COLO668 (cell line): ENCODE data around the gene STAC2.
"Not testable (repeated sequence)": the region's sequence is repeated elsewhere in the genome, so short reads cannot be mapped to it uniquely, and the experiment has no call there.

Experiments
- DNase-seq: peaks from one replicate; lab custom pipeline; 2025; ENCODE audit not compliant: unreplicated experiment; lab: John Stamatoyannopoulos, UW

The STAC2 gene

DNA sequence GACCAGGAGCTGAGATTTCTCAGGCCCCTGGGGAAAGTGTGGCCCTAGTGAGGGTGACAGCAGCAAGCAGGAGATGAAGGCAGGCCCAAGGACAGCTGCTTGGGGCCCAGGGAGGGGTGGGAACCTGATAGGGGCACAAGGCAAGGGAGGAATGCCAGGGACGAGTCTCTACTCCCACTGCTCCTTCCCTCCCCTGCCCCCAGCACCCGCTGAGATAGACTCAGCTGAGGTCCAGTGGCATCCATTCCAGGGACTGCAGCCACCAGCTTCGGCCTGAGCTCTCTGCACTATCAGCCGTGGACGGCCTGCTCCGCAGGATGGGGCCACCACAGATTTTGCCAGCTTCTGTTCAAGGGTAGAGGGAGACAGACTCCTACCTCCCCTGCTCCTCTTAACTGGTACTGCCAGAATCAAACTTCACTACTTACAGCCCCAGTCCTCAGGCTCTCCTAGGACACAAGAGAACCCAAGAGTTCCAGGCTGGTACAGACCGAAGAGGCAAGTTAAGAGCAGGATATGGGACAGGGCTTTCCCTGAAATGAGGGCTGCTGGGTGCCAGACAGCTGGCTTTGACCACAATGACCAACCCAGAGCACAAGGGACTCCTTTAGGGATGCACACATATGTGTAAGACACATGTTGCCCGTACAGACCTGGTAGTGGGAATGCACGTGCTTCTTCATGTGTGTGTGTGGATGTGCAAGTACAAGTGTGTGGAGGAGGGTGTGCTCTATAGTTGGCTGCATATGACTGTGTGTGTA, 33.8 kb downstream of the STAC2 start:
- DNase-seq: no peak

DNA sequence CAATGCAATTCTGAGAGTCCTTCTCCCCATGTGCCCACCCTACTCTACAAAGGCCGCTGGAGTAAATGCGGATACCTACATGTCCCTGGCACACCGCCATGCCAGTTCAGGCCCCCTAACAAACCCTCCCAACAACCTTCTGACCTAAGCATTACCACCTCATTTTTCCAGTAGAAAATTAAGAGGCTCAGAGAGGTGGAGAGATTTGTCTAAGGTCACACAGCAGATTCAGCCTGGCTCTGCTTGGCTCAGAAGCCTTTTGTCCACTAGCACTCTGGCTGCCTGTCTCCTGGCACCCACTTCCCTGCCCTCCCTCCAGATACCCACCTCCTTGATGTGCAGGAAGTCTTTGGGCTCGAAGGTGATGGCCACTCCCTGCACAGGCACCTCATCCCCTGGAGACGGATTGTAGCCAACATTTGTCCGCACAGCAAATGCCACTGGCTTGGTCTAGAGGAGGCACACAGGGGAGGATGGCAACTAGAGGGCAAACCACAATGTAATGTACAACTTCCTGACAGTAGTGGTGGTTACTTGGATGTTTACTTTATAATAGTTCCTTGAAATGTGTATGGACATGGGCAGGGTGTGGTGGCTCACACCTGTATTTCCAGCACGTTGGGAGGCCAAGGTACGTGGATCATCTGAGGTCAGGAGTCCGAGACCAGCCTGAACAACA, 38.5 kb downstream of the STAC2 start:
- no peak for DNase-seq

DNA sequence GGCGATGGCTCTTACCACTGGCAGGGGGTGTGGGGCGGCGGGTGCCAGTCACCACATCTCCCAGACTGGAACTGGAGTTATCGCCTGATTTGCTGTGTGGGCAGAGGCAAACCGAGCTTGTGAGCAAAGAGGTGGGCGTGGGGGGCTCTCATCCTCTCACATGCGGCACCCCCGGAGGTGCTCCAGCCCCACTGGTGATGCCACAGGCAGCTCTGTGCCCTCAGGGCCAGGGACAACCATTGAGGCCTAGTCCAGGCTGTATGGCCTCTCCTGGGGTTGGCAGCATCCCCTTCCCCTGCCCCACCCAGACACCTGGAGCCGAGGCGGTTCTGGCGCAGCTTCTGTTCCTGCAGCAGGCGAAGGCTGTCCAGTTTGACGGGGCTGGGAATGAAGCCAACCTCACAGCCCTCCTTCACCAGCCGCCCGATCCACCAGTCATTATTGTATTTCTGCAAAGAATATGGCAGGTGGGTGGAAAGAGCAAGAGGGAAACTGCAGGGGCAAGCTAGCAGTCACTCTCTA, 39.2 kb downstream of the STAC2 start:
- no peak for DNase-seq

DNA sequence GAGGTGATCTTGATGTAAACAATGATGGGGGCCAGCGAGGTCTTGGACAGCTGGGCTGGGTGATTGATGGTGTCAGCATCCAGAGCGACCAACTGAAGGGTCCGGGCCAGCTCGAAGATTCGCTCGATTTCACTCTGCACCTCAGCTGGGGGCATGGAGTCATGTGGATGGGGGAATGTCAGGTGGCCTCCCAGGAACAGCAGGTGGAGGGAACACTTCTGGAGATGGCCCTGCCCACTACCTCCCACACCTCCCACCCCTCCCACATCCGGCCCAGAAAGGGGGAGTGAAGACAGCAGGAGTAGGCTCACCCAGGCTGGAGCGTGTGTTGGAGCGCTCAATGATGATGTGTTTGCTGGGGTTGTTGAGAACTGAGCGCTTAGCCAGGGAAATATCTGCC, 42.0 kb downstream of the STAC2 start:
- no peak for DNase-seq

GRCh38 chr17:39183045-39183444, 42.7 kb downstream of the STAC2 start:
- no peak for DNase-seq

- DNase-seq: no peak
Observed at GRCh38 chr17:39181303-39181702, 44.4 kb downstream of the STAC2 start.

- no peak for DNase-seq
Observed at GRCh38 chr17:39178536-39178935, 47.2 kb downstream of the STAC2 start.

DNA sequence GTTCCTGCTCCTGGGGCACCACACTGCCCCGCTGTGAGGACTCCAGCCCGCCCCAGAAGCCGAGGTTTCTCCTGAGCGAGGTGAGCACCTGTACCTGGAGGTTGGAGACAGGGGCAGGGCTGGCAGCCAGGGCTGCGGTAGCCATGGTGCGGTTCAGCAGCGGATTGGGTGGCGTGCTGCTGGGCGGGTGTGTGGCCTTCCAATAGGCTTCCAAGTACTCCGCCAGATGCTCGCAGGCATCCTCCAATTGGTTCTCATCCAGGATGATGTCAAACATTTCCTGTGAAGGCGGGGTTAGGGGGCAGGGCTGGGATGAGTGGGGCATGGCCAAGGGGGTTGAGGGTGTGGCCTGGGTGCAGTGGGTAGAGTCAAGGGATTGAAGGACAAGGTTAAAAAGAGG, 48.5 kb downstream of the STAC2 start:
- no peak for DNase-seq

DNA sequence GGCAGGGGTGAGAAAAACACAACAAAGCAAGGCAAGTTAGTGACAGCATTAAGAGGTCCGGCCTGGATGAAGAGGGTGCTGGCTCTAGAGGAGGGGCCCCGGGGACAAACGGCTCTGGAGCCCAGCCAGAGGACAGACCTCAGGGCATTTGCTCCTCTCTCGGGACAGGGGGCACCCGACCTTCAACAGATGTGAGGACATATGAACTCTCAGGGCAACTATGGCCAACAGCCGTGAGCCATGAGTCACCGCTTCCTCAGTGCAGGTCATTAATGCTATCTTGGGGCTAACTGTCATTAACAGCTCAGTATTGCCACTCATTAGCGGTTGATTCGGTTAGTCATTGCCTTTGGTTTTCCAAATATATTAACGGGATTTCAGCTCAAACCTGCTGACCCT, 50.1 kb downstream of the STAC2 start:
- no peak for DNase-seq

DNA sequence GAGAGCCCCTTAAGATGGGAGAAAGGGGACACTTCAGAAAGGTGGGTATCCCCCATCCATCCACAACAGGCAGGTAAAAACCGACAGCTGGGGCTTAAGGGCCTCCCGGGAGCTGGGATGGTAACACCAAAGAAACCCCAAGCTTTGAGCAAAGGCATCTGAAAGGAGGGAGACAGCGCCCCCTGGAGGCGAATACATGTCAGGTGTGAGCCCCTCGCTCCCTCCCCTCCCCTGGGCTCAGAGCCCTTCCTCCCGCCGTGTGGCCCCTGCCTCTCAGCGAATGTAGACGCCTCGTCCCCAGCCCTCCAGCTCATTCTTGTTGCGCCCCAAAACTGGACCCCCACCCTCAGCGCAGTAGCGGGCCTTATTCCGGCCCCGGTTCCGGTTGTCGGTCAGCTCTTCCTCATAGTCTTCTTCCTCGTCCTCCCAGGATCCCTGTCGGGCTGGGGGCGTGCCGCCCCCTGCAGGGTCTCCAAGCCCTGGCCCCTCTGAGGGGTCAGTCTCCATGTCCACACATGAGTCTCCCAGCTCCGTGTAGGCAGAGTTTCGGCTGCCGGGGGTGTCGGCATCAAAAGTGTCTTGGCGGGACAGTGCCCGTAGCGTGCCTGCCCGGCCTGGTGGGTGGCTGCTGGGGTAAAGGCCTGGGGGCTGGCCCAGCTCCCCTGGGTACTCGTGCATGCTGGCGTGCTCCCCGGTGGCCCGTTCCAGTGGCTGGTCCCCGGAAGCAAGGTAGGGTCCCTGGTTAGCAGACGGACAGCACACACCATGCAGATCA, 50.6 kb downstream of the STAC2 start:
- peak; percentile 60 for DNase-seq

DNA sequence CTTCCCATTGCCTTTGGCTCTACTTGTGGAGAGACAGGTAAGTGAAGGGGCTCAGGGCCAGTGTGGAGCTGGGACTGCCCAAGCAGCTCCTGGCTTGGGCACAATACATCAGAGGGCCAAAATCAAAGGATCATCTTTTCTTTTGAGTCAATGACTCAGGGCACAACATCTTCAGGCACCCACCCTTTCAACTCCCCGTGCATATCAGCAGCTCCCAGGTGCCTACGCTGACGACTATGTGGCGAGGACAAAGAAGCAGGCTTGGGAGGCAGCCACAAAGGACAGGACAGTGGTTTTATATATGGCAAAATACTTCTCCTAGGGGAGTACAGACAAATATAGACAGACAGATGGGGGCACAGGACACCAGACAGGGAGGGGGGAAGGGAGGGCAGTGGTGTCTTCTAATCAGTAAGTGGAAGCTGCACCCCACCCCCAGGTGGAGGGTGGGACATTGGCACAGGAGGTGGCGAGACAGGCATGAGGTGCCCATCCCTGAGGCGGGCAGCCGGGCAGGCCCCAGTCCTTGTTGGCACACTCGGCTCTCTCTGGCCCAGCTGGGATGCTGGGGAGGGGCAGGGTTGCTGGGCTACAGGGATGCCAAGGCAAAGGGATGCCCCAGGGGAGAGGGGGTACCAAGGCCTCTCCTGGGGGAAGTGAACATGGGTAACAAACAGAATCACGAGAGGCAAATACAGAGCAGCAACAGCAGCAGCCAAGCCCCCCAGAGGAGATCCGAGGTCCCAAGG, 52.0 kb downstream of the STAC2 start:
- DNase-seq: no peak

DNA sequence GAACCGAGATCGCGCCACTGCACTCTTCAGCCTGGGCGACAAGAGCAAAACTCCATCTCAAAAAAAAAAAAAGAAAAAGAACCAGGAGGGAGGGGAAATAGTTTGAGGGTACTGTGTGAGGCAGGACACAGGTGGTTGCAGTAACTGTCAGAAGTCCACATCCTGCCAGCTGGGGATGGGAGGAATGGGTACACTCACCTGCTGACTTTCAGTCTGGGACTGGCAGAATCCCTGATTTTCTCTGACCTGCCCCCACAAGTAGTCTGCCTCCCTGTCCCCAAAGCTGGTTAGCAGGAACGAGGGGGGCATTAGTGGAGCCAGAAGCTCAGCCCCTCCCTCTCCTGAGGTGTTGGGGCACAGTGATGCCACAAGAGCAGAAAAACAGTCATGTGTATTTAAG, 52.7 kb downstream of the STAC2 start:
- no peak for DNase-seq

- DNase-seq: no peak
Observed at GRCh38 chr17:39171933-39172332, 53.8 kb downstream of the STAC2 start.

DNA sequence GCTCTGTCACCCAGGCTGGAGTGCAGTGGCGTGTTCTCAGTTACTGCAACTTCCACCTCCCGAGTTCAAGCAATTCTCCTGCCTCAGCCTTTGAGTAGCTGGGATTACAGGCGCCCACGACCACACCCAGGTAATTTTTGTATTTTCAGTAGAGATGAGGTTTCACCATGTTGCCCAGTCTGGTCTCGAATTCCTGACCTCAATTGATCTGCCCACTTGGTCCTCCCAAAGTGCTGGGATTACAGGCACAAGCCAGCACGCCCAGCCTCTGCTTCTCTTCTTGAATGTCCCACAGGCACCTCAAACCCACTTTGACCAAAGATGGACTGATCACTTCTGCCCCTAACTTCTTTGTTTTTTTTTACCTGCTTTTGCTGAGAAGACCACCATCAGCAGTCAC, 55.2 kb downstream of the STAC2 start:
- DNase-seq: no peak

DNA sequence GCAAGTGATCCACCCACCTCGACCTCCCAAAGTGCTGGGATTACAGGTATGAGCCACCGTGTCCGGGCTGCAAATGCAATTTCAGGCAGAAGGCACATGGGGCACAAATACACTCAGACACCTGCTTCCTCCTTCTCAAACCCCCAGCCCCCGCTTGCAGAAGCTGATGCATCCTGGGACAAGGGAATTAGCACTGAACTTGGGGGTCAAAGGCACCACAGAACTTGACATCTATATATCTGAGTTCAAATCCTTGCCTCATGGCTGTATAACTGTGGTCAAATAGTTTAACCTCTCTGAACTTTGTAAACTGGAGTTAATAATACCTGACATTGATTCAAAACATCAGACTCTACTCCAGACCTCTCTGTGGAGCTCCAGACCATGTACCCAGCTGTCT, 55.6 kb downstream of the STAC2 start:
- no peak for DNase-seq

DNA sequence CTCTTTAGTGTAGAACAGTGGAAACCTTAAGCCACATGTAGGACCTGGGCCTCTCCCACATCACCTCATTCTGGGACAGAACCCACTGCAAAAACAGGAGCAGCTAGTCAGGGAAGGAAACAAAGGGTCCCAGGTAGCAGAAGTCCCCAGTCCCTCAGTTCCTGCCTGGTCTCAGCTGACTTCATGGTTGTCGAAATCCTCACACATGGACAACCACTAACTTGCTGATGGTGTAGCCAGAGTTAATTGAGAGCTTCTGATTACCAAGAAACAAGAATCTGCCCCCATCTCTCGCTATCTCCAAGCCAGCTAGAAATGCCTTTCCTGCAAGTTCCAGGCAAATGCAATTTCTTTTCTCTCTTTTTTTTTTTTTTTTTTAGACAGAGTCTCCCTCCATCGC, 56.2 kb downstream of the STAC2 start:
- DNase-seq: no peak

DNA sequence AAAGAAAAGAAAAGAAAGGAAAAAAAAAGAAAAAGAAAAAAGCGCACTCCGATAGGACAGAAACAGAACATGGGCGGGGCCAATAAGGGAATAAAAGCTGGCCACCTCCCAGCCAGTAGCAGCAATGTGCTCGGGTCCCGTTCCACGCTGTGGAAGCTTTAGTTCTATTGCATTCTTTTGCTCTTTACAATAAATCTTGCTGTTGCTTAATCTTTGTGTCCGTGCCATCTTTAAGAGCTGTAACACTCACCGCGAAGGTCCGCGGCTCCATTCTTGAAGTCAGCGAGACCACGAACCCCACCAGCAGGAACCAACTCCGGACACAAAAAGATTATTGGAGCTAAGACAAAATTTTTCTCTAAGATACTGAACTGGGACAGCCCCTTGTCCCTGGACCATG, 56.6 kb downstream of the STAC2 start:
- no peak for DNase-seq

DNA sequence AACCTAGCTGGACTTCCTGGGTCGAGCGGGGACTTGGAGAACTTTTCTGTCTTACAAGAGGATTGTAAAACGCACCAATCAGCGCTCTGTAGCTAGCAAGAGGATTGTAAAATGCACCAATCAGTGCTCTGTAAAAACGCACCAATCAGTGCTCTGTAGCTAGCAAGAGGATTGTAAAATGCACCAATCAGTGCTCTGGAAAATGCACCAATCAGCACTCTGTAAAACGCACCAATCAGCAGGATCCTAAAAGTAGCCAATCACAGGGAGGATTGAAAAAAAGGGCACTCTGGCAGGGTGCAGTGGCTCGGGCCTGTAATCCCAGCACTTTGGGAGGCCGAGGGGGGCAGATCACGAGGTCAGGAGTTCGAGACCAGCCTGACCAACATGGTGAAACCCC, 57.2 kb downstream of the STAC2 start:
- DNase-seq: not testable (repeated sequence)

- DNase-seq: no peak
Observed at GRCh38 chr17:39167476-39167875, 58.3 kb downstream of the STAC2 start.

DNA sequence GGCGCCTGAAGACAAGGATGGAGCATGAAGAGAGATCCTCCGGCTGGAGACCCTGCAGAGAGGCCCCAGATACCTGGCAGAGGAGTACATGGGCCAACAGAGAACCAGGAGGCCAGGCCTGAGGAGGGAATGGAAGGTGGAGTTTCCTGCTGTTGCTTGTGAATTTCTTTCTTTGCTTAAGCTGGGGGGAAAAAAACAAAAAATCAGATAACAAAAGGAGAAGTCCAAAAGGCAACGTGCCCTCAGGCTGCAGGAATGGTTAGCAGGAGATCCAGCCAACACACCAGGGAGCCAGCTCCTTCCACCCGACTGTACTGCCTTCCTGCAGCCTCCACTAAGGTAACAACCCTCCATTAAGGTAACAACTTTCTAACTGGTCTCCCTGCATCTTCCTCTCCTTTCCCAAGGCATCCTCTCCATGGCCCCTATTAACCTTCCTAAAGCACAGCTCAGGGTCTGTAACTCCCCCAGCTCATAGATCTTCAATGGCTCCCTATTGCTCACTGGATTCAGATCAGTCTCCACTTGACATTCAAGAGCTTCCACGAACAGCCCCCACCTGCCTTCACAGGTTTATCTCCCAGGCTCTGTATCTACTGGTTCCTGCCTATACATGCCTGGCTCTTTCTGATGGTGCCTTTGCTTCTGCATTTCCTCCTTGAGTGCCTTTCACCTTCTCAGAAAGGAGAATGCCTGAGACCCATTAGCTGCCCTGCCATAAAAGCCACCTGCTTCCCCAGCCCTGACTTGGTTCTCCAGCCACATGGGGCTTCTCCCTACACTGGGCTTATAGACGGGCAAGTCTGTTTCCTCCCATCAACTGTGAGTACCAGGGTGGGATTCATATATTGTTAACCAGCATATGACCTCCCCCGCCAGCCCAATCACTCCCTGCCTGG, 59.1 kb downstream of the STAC2 start:
- DNase-seq: no peak
